Measurements from ENCODE around the gene IPO8.
"Not testable (repeated sequence)": the region's sequence is repeated elsewhere in the genome, so short reads cannot be mapped to it uniquely, and the experiment has no call there.

The IPO8 gene

GRCh38 chr12:30588572-30588971, 107.1 kb downstream of the IPO8 start:
- DNase-seq; H3K27me3 ChIP-seq (replicated peaks; ENCODE audit: control insufficient read depth, insufficient read depth, low read length, poor library complexity, severe bottlenecking); H3K4me1 ChIP-seq (ENCODE audit: control insufficient read depth, insufficient read depth, low read length, poor library complexity, severe bottlenecking); H3K4me3 ChIP-seq (ENCODE audit: insufficient read depth, low read depth, low read length, poor library complexity, severe bottlenecking); H3K9me3 ChIP-seq (ENCODE audit: control insufficient read depth, low read length); H3K36me3 ChIP-seq (ENCODE audit: control insufficient read depth, insufficient read depth, low read length); H3K27ac ChIP-seq (ENCODE audit: insufficient read depth, low read length, poor library complexity, severe bottlenecking): not testable (repeated sequence)

DNA sequence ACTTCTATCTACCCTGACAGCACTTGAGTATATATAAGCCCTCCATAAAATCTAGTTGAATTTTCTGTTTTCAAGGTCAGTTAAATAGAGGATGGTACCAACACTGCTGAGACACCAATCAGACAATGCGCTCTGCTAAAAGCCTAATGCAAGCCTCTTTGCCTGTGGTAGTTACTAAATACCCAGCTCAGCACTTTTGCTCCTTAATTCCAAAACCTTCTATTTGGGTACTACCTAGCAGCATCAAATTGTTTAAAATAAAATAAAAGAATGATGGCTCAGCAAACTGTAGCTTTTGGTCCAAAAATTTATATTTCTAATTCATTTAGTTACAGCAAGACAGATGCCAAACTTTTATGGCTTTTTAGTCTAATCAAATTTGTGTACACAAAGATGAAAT, 107.9 kb downstream of the IPO8 start:
- H3K27ac ChIP-seq (ENCODE audit: insufficient read depth, low read length, poor library complexity, severe bottlenecking): no peak overlapping the region
- no peak for DNase-seq
- no peaks in the 10 kb centered on the region for H3K27me3 ChIP-seq (replicated peaks; ENCODE audit: control insufficient read depth, insufficient read depth, low read length, poor library complexity, severe bottlenecking)
- H3K4me3 ChIP-seq (ENCODE audit: insufficient read depth, low read depth, low read length, poor library complexity, severe bottlenecking): no peak overlapping the region
- no peaks in the 10 kb centered on the region for H3K4me1 ChIP-seq (ENCODE audit: control insufficient read depth, insufficient read depth, low read length, poor library complexity, severe bottlenecking)
- no peaks in the 10 kb centered on the region for H3K36me3 ChIP-seq (ENCODE audit: control insufficient read depth, insufficient read depth, low read length)
- no peaks in the 10 kb centered on the region for H3K9me3 ChIP-seq (ENCODE audit: control insufficient read depth, low read length)

DNA sequence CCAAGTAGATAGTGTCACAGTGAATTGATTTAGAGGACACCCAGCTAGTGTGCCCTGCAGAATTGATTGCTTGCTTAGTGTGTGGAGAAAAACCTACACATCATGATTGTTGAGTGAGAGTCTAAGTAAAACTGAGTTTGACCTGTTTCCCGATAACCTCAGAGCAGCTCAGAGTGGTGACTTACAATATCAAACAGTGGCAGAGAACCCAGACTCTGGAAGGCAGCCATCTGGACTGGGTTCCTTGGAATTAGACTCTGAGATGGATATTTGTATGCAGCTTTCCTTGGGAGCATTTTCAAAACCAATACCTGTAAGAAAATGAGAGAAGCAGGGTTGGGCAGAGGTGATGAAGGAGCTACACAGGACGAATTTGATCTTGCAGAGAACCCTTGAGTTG, 109.8 kb downstream of the IPO8 start:
- no peaks in the 10 kb centered on the region for H3K9me3 ChIP-seq (ENCODE audit: control insufficient read depth, low read length)
- DNase-seq: no peak
- H3K4me1 ChIP-seq (ENCODE audit: control insufficient read depth, insufficient read depth, low read length, poor library complexity, severe bottlenecking): no peaks in the 10 kb centered on the region
- H3K36me3 ChIP-seq (ENCODE audit: control insufficient read depth, insufficient read depth, low read length): no peaks in the 10 kb centered on the region
- H3K27ac ChIP-seq (ENCODE audit: insufficient read depth, low read length, poor library complexity, severe bottlenecking): no peak overlapping the region
- H3K4me3 ChIP-seq (ENCODE audit: insufficient read depth, low read depth, low read length, poor library complexity, severe bottlenecking): no peak overlapping the region
- no peaks in the 10 kb centered on the region for H3K27me3 ChIP-seq (replicated peaks; ENCODE audit: control insufficient read depth, insufficient read depth, low read length, poor library complexity, severe bottlenecking)

- H3K4me3 ChIP-seq (ENCODE audit: insufficient read depth, low read depth, low read length, poor library complexity, severe bottlenecking): no peak overlapping the region
- DNase-seq: no peak
- H3K36me3 ChIP-seq (ENCODE audit: control insufficient read depth, insufficient read depth, low read length): no peaks in the 10 kb centered on the region
- H3K27ac ChIP-seq (ENCODE audit: insufficient read depth, low read length, poor library complexity, severe bottlenecking): no peak overlapping the region
- no peaks in the 10 kb centered on the region for H3K4me1 ChIP-seq (ENCODE audit: control insufficient read depth, insufficient read depth, low read length, poor library complexity, severe bottlenecking)
- no peaks in the 10 kb centered on the region for H3K9me3 ChIP-seq (ENCODE audit: control insufficient read depth, low read length)
- no peaks in the 10 kb centered on the region for H3K27me3 ChIP-seq (replicated peaks; ENCODE audit: control insufficient read depth, insufficient read depth, low read length, poor library complexity, severe bottlenecking)
Observed at GRCh38 chr12:30582943-30583342, 112.7 kb downstream of the IPO8 start.

GRCh38 chr12:30580344-30580743, 115.3 kb downstream of the IPO8 start:
- no peak for DNase-seq
- Histone ChIP-seq H3K36me3 (ENCODE audit: control insufficient read depth, insufficient read depth, low read length) (no peaks in the 10 kb centered on the region), H3K4me3 (ENCODE audit: insufficient read depth, low read depth, low read length, poor library complexity, severe bottlenecking) (no peak overlapping the region), H3K9me3 (ENCODE audit: control insufficient read depth, low read length) (no peaks in the 10 kb centered on the region), H3K27me3 (replicated peaks; ENCODE audit: control insufficient read depth, insufficient read depth, low read length, poor library complexity, severe bottlenecking) (no peaks in the 10 kb centered on the region), H3K27ac (ENCODE audit: insufficient read depth, low read length, poor library complexity, severe bottlenecking) (no peak overlapping the region), H3K4me1 (ENCODE audit: control insufficient read depth, insufficient read depth, low read length, poor library complexity, severe bottlenecking) (no peaks in the 10 kb centered on the region)
